NK-92 treated with Interleukin-12 subunit alpha and Interleukin-12 subunit beta, amount 100 ng/mL, for 24 hours (cell line): Measurements from ENCODE around the gene TXNDC15.
"Not testable (repeated sequence)": the region's sequence is repeated elsewhere in the genome, so short reads cannot be mapped to it uniquely, and the experiment has no call there.

Experiments used
- DNase-seq: peaks from one replicate; lab custom pipeline; 2025; lab: John Stamatoyannopoulos, UW

TXNDC15 gene

GRCh38 chr5:134873987-134874830 is at the start of gene TXNDC15:
Gene TXNDC15, plus strand, starts transcription at chr5:134874371. Its CDS starts 57 bp downstream, at chr5:134874428.
- DNase-seq: peak; percentile 75

- no peak for DNase-seq
Observed at GRCh38 chr5:134824681-134825080, 49.5 kb upstream of the TXNDC15 start.

- DNase-seq: no peak
Observed at GRCh38 chr5:134825212-134825611, 49.0 kb upstream of the TXNDC15 start.

- no peak for DNase-seq
Observed at GRCh38 chr5:134833340-134834032, 40.7 kb upstream of the TXNDC15 start.

DNA sequence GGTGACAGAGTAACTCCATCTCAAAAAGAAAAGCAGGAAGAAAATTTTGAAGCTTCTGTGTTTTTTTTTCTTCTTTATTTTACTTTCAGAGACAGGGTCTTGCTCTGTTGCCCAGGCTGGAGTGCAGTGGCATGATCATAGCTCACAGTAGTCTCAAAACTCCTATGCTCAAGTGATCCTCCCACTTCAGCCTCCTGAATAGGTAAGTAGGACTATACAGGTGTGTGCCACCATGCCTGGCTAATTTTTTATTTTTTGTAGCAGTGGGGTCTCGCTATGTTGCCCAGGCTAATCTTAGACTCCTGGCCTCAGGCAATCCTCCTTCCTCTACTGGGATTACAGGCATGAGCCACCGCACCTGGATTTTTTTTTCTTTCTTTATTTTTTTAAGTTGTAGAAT is 38.5 kb upstream of the TXNDC15 start:
- DNase-seq: no peak

DNA sequence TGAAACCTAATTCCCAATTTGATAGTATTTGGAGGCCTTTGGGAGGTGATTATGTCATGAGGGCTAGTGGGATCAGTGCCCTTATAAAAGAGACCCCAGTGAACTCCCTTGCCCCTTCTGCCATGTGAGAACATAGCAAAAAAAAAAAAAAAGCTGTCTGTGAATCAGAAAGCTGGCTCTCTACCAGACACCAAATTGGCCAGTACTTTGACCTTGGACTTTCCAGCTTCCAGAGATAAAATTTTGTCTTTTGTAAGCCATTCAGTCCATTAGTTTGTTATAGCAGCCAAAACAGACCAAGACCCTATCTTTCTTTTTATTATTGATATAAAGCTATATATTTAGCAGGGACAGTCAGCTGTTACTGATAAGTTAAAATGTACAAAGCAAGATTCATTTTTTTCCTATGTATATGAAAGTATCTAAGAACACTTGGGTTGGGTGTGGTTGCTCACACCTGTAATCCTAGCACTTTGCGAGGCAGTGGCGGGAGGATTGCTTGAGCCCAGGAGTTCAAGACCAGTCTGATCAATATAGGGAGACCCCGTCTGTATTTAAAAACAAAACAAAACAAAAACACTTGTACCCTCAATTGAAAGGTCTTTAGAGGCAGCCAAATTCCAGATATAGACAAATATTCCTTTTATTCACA is 36.5 kb upstream of the TXNDC15 start:
- no peak for DNase-seq

DNA sequence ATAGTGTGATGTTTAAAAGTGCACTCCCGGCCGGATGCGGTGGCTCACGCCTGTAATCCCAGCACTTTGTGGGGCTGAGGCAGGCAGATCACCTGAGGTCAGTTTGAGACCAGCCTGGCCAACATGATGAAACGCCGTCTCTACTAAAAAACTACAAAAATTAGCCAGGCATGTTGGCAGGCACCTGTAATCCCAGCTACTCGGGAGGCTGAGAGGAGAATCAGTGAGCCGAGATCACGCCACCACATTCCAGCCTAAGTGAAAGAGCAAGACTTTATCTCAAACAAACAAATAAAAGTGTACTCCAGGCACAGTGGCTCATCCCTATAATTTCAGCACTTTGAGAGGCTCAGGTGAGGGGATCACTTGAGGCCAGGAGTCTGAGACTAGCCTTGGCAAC is 35.8 kb upstream of the TXNDC15 start:
- not testable (repeated sequence) for DNase-seq

DNA sequence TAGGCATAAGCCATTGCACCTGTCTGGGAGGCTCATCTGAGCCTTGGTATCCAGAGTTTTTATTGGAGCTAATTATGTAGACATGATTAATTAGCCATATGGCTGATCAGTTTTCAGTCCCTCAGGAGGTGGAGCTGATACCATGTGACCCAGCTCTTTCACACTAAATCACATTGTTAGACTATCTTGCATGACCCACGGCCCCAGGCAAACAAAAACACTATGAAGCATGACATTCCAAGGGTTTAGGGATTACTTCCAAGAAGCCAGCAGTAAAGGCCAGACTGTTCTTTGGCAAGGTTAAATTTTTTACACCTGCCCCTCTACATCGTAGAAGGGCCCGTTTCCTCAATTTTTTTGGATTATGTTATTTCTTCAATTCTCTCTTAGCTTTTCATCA is 33.4 kb upstream of the TXNDC15 start:
- DNase-seq: no peak

- DNase-seq: no peak
Observed at GRCh38 chr5:134844252-134844651, 29.9 kb upstream of the TXNDC15 start.

DNA sequence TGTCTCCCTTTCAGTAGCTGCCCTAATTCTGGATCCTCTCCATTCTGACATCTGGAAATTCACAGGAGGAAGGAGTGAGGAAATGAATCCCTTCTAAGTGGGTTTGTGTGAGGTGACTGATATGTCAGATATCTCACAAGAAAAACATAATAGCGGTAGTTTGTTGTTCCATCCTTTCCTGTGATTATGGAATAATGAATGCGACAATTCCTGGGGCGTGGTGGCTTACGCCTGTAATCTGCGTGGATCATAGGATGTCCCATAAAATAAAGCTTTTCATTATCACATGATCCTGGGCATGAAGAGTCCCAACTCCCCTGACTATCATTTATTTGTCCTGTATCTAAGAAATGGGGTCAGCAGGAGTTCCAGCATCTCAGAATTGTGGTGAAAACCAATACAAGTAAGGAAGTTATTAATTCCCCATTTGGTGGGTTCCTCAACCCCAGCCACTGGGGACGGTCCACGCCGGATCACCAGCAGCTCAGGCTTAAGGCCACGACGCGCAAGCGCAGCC is 28.8 kb upstream of the TXNDC15 start:
- no peak for DNase-seq

- peak; percentile 90 for DNase-seq
Observed at GRCh38 chr5:134845852-134846640, 28.1 kb upstream of the TXNDC15 start, which contains the start of gene C5orf24. Gene C5orf24, plus strand, starts transcription at chr5:134845968. Its CDS starts 8,933 bp downstream, at chr5:134854901.

GRCh38 chr5:134846641-134846960 is 27.6 kb upstream of the TXNDC15 start:
- DNase-seq: no peak

DNA sequence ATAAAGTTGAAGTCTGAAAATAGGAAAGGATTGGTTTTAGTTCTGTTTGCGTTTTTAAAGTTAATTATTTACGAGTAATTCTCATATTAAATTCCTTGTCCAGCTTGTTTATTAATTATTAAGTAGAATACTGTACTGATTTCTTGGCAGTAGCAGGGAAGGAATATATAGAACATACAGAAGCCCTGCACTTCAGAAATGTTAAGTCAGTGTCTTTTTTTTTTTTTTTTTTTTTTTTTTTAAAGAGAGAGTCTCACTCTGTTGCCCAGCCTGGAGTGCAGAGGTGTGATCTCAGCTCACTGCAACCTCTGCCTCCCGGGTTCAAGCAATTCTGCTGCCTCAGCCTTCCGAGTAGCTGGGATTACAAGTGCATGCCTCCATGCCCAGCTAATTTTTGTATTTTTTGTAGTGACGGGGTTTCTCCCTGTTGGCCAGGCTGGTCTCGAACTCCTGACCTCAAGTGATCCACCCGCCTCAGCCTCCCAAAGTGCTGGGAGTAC is 24.7 kb upstream of the TXNDC15 start:
- not testable (repeated sequence) for DNase-seq

- no peak for DNase-seq
Observed at GRCh38 chr5:134851307-134851923, 22.8 kb upstream of the TXNDC15 start.

GRCh38 chr5:134856465-134856864 is 17.7 kb upstream of the TXNDC15 start:
- DNase-seq: not testable (repeated sequence)

DNA sequence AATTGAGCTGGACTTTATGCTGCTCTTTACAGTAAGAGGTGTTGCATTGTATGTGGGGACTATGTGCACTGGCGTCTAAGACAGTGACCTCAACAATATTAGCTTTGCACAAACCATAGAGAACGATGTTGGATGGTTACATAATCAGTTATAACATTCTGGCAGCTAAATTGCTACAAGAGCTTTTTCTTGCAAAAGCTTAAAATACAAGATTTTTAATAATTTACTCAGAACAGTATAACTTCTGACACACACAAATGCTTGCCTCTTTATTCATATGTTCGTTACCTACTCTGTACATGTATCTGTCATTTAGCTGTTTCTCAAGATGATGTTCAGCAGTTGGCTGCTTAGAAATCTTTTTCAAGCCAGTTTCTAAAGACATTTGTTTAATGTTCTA is 16.8 kb upstream of the TXNDC15 start:
- no peak for DNase-seq

DNA sequence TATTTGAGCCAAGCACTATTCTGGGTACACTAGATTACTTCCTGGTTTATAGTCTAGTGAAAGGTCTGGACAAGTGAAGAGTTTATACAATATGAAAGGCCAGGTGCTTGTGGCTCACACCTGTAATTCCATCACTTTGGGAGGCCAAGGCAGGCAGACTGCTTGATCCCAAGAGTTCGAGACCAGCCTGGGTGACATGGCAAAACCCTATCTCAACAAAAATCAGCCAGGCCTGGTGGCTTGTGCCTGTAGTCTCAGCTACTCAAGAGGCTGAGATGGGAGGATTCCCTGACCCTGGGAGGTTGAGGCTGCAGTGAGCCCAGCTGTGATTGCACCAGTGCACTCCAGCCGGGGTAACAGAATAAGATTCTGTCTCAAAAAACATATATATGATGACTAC is 9.5 kb upstream of the TXNDC15 start:
- no peak for DNase-seq

- no peak for DNase-seq
Observed at GRCh38 chr5:134873494-134873893, 677 bp upstream of the TXNDC15 start.

GRCh38 chr5:134874831-134875655 is 872 bp downstream of the TXNDC15 start:
- peak; percentile 36 for DNase-seq

GRCh38 chr5:134877159-134877558 is 3.0 kb downstream of the TXNDC15 start:
- DNase-seq: no peak
